Gastroesophageal sphincter (tissue), 3 donors: ENCODE data around the gene KCNC2.

Experiments used
- CTCF ChIP-seq, 4 experiments: fragments of 200-600 bp in 2 of 4; fragments of 450-650 bp in 2 of 4; sonication (generic) in 1 of 4; IDR thresholded peaks; one replicate each; pipeline ENCODE4 v1.5.1; 2017 to 2019; ENCODE audit warnings: antibody characterized with exemption in 4 of 4, mild to moderate bottlenecking in 2 of 4, moderate library complexity in 2 of 4
- EP300 ChIP-seq: sonication (generic); formaldehyde crosslinking; IDR thresholded peaks from one replicate; pipeline ENCODE4 v1.6.1; 2017; ENCODE audit warnings: antibody characterized with exemption, mild to moderate bottlenecking
- POLR2A ChIP-seq, 2 donors: fragments of 450-650 bp; IDR thresholded peaks; one replicate each; pipeline ENCODE4 v1.6.1; 2017; ENCODE audit warnings: antibody characterized with exemption in 2 of 2, mild to moderate bottlenecking in 2 of 2, moderate library complexity in 1 of 2
- POLR2AphosphoS5 ChIP-seq: sonication (generic); formaldehyde crosslinking; IDR thresholded peaks from one replicate; pipeline ENCODE4 v1.6.1; 2017; ENCODE audit warnings: antibody characterized with exemption

- TF ChIP-seq CTCF (IDR thresholded peaks at IDR 0.05) (no peak), POLR2A (IDR thresholded peaks at IDR 0.05) (no peak), POLR2AphosphoS5 (no peak), EP300 (no peak)
These were observed 168.2 kb downstream of the KCNC2 start for GRCh38 chr12:75041472-75041871.
